ENCODE data around the gene QSOX1. TPM values are rescaled to one million over a fixed set of nuclear protein-coding genes. Genes with fewer than 3 reads are reported as not detected.

QSOX1 gene
- total RNA-seq, 1 donor from 2014 or later: 11.9 TPM

GRCh38 chr1:180249725-180250498 is 95.2 kb downstream of the QSOX1 start:
- H3K27me3 Mint-ChIP-seq: peaks cover 27% of the 10 kb centered on the region
- CTCF ChIA-PET: no interaction called here
- POLR2A ChIA-PET: no interaction called here
- H3K27ac Mint-ChIP-seq: no peak overlapping the region
- no peak overlapping the region for H3K4me3 Mint-ChIP-seq
- H3K36me3 Mint-ChIP-seq (ENCODE audit: low read depth): no peaks in the 10 kb centered on the region
- H3K9me3 Mint-ChIP-seq: no peaks in the 10 kb centered on the region
- intact Hi-C loops (cut with micrococcal nuclease): no loop called here
- H3K4me1 Mint-ChIP-seq: no peaks in the 10 kb centered on the region
- ATAC-seq (ENCODE audit: low read depth) (no peak), DNase-seq (no peak)
- TF ChIP-seq, protein P1, sequence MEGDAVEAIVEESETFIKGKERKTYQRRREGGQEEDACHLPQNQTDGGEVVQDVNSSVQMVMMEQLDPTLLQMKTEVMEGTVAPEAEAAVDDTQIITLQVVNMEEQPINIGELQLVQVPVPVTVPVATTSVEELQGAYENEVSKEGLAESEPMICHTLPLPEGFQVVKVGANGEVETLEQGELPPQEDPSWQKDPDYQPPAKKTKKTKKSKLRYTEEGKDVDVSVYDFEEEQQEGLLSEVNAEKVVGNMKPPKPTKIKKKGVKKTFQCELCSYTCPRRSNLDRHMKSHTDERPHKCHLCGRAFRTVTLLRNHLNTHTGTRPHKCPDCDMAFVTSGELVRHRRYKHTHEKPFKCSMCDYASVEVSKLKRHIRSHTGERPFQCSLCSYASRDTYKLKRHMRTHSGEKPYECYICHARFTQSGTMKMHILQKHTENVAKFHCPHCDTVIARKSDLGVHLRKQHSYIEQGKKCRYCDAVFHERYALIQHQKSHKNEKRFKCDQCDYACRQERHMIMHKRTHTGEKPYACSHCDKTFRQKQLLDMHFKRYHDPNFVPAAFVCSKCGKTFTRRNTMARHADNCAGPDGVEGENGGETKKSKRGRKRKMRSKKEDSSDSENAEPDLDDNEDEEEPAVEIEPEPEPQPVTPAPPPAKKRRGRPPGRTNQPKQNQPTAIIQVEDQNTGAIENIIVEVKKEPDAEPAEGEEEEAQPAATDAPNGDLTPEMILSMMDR (IDR thresholded peaks at IDR 0.05): no peak

DNA sequence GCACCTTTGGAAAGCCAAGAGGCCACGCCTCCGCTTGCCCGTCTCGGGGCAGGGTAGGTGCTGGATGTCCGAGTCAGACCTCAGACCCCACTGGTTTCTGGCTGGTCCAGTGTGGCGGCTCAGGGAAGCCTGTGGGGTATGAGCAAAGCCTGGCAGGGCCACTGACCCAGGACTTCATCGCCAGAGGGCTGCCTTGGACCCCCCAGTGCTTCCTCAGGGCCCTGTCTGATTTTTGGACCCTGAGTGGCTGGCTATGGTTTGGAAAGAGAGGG is 95.8 kb downstream of the QSOX1 start:
- DNase-seq (no peak), ATAC-seq (ENCODE audit: low read depth) (no peak)
- CTCF ChIA-PET: no interaction called here
- H3K4me3 Mint-ChIP-seq: no peak overlapping the region
- H3K27me3 Mint-ChIP-seq: peaks cover 29% of the 10 kb centered on the region
- no peaks in the 10 kb centered on the region for H3K9me3 Mint-ChIP-seq
- no peaks in the 10 kb centered on the region for H3K4me1 Mint-ChIP-seq
- POLR2A ChIA-PET: no interaction called here
- intact Hi-C loops (cut with micrococcal nuclease): no loop called here
- H3K36me3 Mint-ChIP-seq (ENCODE audit: low read depth): no peaks in the 10 kb centered on the region
- no peak overlapping the region for H3K27ac Mint-ChIP-seq
- TF ChIP-seq, protein P1 (IDR thresholded peaks at IDR 0.05): no peak

DNA sequence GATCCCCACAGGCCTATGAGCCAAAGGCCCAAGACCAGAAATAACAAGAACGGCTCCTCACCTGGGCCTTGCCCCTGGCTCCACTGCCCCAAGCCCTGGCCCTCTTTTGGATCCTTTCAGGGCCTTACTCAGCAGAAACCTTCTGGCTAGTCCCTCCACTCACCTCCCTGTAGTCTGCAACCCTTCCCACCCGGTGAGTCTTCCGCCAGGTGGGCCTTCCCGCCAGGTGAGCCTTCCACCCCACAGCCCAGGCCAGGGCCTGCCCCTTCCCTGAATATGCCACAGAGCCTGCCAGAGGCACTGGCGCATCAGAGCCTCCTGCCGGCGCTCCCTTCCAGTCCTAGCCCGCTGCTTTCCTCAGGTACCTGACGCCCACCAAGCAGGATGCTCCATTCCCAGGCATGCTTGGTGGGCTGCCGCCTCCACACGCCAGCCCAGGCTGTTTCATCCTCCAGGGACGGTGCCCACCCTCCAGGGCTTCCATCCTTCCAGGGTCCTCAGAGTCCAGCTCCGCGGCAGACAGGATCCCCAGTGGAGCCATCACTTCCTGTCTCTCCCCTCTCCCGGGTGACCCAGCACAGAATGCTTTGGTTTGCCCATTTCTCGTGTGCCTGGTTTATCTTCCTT is 96.3 kb downstream of the QSOX1 start:
- Mint-ChIP-seq H3K27me3 (peaks cover 32% of the 10 kb centered on the region), H3K4me1 (no peaks in the 10 kb centered on the region), H3K9me3 (no peaks in the 10 kb centered on the region), H3K36me3 (ENCODE audit: low read depth) (no peaks in the 10 kb centered on the region), H3K27ac (no peak overlapping the region), H3K4me3 (no peak overlapping the region)
- TF ChIP-seq, protein P1 (IDR thresholded peaks at IDR 0.05): no peak
- ATAC-seq (ENCODE audit: low read depth) (no peak), DNase-seq (no peak)
- intact Hi-C loops (cut with micrococcal nuclease): no loop called here
- ChIA-PET POLR2A (no interaction called here), CTCF (interaction anchor here (0.6 kb wide), 1 partner anchor 160 kb away, joined by 3 read pairs; no protein-coding TSS in a partner anchor)

GRCh38 chr1:180251526-180252305 is 97.0 kb downstream of the QSOX1 start:
- TF ChIP-seq, protein P1 (IDR thresholded peaks at IDR 0.05): no peak
- no peaks in the 10 kb centered on the region for H3K9me3 Mint-ChIP-seq
- no peak overlapping the region for H3K4me3 Mint-ChIP-seq
- peaks cover 38% of the 10 kb centered on the region for H3K27me3 Mint-ChIP-seq
- no peak overlapping the region for H3K27ac Mint-ChIP-seq
- no peak for DNase-seq
- POLR2A ChIA-PET: no interaction called here
- H3K4me1 Mint-ChIP-seq: no peaks in the 10 kb centered on the region
- intact Hi-C loops (cut with micrococcal nuclease): loop anchor here (1.0 to 2.0 kb wide), 3 partner anchors 165 to 231 kb away; no protein-coding TSS in a partner anchor
- H3K36me3 Mint-ChIP-seq (ENCODE audit: low read depth): no peaks in the 10 kb centered on the region
- ATAC-seq (ENCODE audit: low read depth): no peak
- CTCF ChIA-PET: interaction anchor here (0.6 kb wide), 1 partner anchor 159 kb away, joined by 3 read pairs; no protein-coding TSS in a partner anchor
